MCF 10A (cell line): Measurements from ENCODE around the gene PEX11G. TPM values are rescaled to one million over a fixed set of nuclear protein-coding genes. Genes with fewer than 3 reads are reported as not detected.
"Not testable (repeated sequence)": the region's sequence is repeated elsewhere in the genome, so short reads cannot be mapped to it uniquely, and the experiment has no call there.

Source experiments
- BruUV-seq: library from RNA; stranded (reverse); fragments of 400-500 nt; replicated peaks from 2 replicates; lab custom pipeline; 2021; lab: Mats Ljungman, UMichigan
- CTCF ChIA-PET: fragments of 300-600 bp; sonication (Branson Sonifier 250); formaldehyde crosslinking; extraction: SDS; loops from one replicate; lab custom pipeline; 2021; ENCODE audit warnings: antibody characterized with exemption, inconsistent platforms; lab: Yijun Ruan, JAX
- POLR2A ChIA-PET: fragments of 300-600, 350-650 bp; sonication (Branson Sonifier 250); formaldehyde crosslinking; extraction: SDS; loops from one replicate; lab custom pipeline; 2020; ENCODE audit warnings: antibody characterized with exemption, inconsistent platforms; lab: Yijun Ruan, JAX
- DNase-seq: peaks from one replicate; pipeline ENCODE4 v3.0.0-alpha.2; 2018; ENCODE audit not compliant: unreplicated experiment
- H3K27ac Mint-ChIP-seq: one replicate; pipeline ENCODE4 v1.8.0; 2022; ENCODE audit warnings: mild to moderate bottlenecking, low read depth, mixed read lengths; ENCODE audit not compliant: unreplicated experiment
- H3K27me3 Mint-ChIP-seq: one replicate; pipeline ENCODE4 v1.8.0; 2022; ENCODE audit warnings: mixed read lengths; ENCODE audit not compliant: insufficient read depth, unreplicated experiment
- H3K36me3 Mint-ChIP-seq: one replicate; pipeline ENCODE4 v1.8.0; 2022; ENCODE audit warnings: mild to moderate bottlenecking, moderate library complexity, mixed read lengths; ENCODE audit not compliant: insufficient read depth, unreplicated experiment
- H3K4me1 Mint-ChIP-seq: one replicate; pipeline ENCODE4 v1.8.0; 2022; ENCODE audit warnings: mixed read lengths; ENCODE audit not compliant: insufficient read depth, unreplicated experiment
- H3K4me3 Mint-ChIP-seq: one replicate; pipeline ENCODE4 v1.8.0; 2022; ENCODE audit warnings: mild to moderate bottlenecking, moderate library complexity, mixed read lengths; ENCODE audit not compliant: unreplicated experiment
- H3K9me3 Mint-ChIP-seq: one replicate; pipeline ENCODE4 v1.8.0; 2022; ENCODE audit warnings: mixed read lengths; ENCODE audit not compliant: unreplicated experiment
- intact Hi-C: fragments of 100-400 bp; cut with micrococcal nuclease; formaldehyde crosslinking; loops from 2 replicates; pipeline ENCODE4 v1.14.1; 2022
- total RNA-seq: library from RNA; stranded (reverse); gene quantifications from 2 replicates; pipeline ENCODE4 v1.2.3, GENCODE V29; 2022
- TF ChIP-seq, protein P1 (sequence below): fragments of 200-600 bp; IDR thresholded peaks from one replicate; pipeline ENCODE4 v1.8.0; 2022; ENCODE audit warnings: antibody characterized with exemption, mild to moderate bottlenecking; ENCODE audit not compliant: unreplicated experiment

Gene PEX11G
- total RNA-seq, 1 experiment from 2014 or later: 5.5 TPM

DNA sequence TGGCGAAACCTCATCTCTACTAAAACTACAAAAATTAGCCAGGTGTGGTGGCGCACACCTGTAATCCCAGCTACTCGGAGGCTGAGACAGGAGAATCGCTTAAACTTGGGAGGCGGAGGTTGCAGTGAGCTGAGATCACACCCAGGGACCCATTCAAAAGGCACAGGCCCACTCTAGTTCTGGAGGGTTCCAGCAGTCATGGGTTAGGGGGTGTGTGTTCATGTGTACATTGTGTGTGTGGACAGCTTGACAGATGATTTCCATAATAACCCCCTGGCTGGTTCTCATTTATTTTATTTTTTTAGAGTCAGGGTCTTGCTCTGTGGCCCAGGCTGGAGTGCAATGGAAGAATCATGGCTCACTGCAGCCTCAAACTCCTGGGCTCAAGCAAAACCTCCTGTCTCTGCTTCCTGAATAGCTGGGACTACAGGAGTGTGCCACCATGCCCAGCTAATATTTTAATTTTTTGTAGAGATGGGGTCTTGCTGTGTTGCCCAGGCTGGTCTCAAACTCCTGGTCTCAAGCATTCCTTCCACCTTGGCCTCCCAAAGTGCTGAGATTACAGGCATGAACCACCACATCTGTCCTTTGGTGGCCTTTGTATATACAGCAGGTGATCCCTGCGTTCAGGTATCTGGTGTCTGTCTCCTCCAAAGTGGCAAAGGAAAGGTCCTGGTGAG lies 39.3 kb downstream of the PEX11G start:
- CTCF ChIA-PET: interaction anchor here (0.6 kb wide), 1 partner anchor 110 kb away, joined by 3 read pairs; no protein-coding TSS in a partner anchor
- POLR2A ChIA-PET: interaction anchor here (1.3 kb wide), 1 partner anchor 13 kb away, joined by 3 read pairs; no protein-coding TSS in a partner anchor
- DNase-seq, H3K27me3 Mint-ChIP-seq, H3K27ac Mint-ChIP-seq, H3K4me1 Mint-ChIP-seq, intact Hi-C loops, H3K4me3 Mint-ChIP-seq, BruUV-seq: not testable (repeated sequence)
- peaks cover 14% of the 10 kb centered on the region for H3K9me3 Mint-ChIP-seq
- H3K36me3 Mint-ChIP-seq: peaks cover 74% of the 10 kb centered on the region

DNA sequence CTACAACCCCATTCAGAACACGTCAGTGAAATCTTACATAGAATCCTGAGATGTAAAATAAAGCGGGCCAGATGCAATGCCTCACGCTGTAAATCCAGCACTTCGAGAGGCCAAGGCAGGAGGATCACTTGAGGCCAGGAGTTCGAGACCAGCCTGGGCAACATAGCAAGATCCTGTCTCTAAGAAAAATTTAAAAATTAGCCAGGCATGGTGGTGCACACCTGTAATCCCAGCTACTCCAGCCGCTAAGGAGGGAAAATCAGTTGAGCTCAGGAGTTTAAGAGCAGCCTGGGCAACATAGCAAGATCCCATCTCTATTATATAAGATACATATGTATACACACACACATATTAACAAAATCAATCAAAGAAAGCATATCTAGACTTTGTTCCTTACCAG lies 41.2 kb downstream of the PEX11G start:
- Mint-ChIP-seq H3K27me3 (no peaks in the 10 kb centered on the region), H3K36me3 (peaks cover 78% of the 10 kb centered on the region), H3K4me3 (no peak overlapping the region), H3K27ac (no peak overlapping the region), H3K4me1 (no peaks in the 10 kb centered on the region), H3K9me3 (peaks cover 14% of the 10 kb centered on the region)
- DNase-seq: no peak
- TF ChIP-seq, protein P1, sequence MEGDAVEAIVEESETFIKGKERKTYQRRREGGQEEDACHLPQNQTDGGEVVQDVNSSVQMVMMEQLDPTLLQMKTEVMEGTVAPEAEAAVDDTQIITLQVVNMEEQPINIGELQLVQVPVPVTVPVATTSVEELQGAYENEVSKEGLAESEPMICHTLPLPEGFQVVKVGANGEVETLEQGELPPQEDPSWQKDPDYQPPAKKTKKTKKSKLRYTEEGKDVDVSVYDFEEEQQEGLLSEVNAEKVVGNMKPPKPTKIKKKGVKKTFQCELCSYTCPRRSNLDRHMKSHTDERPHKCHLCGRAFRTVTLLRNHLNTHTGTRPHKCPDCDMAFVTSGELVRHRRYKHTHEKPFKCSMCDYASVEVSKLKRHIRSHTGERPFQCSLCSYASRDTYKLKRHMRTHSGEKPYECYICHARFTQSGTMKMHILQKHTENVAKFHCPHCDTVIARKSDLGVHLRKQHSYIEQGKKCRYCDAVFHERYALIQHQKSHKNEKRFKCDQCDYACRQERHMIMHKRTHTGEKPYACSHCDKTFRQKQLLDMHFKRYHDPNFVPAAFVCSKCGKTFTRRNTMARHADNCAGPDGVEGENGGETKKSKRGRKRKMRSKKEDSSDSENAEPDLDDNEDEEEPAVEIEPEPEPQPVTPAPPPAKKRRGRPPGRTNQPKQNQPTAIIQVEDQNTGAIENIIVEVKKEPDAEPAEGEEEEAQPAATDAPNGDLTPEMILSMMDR: no peak
- intact Hi-C loops: no loop called here
- ChIA-PET CTCF (interaction anchor here (0.6 kb wide), 1 partner anchor 548 kb away, joined by 7 read pairs; no protein-coding TSS in a partner anchor), POLR2A (no interaction called here)
- no TSS peak for BruUV-seq

DNA sequence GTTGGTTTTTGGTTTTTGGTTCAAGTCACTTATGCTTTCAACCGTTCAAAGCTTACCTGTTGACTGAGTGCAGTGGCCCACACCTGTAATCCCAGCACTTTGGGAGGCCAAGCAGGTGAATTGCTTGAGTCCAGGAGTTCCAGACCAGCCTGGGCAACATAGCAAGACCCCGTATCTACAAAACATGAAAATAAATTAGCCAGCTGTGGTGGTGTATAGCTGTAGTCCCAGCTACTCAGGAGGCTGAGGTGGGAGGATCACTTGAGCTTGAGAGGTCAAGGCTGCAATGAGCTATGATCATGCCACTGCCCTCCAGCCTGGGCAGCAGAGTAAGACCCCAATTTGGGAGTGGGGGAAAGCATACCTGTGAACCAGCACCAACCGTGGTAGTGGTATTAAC lies 43.7 kb downstream of the PEX11G start:
- no peak for DNase-seq
- ChIA-PET POLR2A (interaction anchor here (0.7 kb wide), 1 partner anchor 21 kb away, joined by 3 read pairs; no protein-coding TSS in a partner anchor), CTCF (interaction anchor here (0.6 kb wide), 1 partner anchor 78 kb away, joined by 3 read pairs; no protein-coding TSS in a partner anchor)
- Mint-ChIP-seq H3K27ac (no peak overlapping the region), H3K9me3 (peaks cover 3% of the 10 kb centered on the region), H3K4me3 (no peak overlapping the region), H3K4me1 (no peaks in the 10 kb centered on the region), H3K27me3 (no peaks in the 10 kb centered on the region), H3K36me3 (peaks cover 85% of the 10 kb centered on the region)
- TF ChIP-seq, protein P1: no peak
- no TSS peak for BruUV-seq
- intact Hi-C loops: no loop called here

DNA sequence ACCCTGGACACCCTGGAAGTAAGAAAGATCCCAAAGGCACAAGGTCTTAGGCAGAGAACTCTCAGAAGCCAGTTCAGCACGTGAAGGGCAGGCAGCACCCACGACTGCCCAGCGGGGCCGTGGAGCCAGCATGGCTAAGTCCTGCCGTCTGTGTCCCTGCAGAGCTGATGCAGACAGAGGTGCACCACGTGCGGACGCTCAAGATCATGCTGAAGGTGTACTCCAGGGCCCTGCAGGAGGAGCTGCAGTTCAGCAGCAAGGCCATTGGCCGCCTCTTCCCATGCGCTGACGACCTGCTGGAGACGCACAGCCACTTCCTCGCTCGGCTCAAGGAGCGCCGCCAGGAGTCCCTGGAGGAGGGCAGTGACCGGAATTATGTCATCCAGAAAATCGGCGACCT lies 44.8 kb downstream of the PEX11G start:
- intact Hi-C loops: no loop called here
- Mint-ChIP-seq H3K36me3 (peaks cover 87% of the 10 kb centered on the region), H3K4me3 (no peak overlapping the region), H3K4me1 (no peaks in the 10 kb centered on the region), H3K27me3 (no peaks in the 10 kb centered on the region), H3K9me3 (no peaks in the 10 kb centered on the region), H3K27ac (no peak overlapping the region)
- ChIA-PET POLR2A (no interaction called here), CTCF (interaction anchor here (0.6 to 0.7 kb wide), 2 partner anchors 179 to 1635 kb away, joined by 3 read pairs; no protein-coding TSS in a partner anchor)
- DNase-seq: no peak
- TF ChIP-seq, protein P1: no peak
- BruUV-seq: no TSS peak
